ENCODE data around the gene TFF2.

Gene TFF2

DNA sequence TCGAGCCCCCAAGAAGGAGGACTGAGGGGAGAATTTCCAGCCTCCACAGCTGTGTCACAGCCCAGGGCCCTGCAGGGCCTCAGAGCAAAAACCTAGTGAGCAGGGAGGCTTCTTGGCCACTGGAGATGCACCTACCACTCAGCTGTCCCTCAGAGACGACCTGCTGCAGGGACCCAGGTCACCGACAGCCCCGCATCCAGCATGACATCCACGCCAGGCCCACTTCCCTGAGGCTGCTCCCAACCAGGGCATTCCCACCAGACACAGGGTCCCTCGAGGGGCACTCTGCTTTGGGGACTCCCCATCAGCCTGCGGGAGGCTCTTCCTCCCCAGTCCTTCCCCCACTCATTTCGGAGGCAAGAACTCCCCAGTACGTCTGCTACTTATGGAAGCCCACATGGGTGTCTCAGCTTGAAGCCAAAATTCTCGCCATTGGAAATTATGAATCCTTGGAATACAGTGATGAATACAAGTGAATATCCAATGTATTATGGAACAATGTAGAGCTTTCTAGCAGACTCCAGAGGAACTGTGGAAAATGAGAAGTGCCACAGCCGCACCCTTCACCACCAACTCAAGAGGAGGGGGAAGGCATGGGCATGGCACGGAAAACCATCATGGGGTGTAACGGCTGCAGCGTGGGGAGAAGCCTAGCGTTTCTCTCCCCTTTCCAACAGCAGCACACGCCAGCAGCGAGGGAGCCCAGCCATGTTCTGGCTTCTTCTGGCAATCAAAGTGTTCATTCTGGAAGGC is 42.5 kb downstream of the TFF2 start:
- H2AFZ ChIP-seq (ENCODE audit: low read length), result no peak overlapping the region
- H3F3A ChIP-seq (ENCODE audit: low read depth), result no peaks in the 10 kb centered on the region
- TF ChIP-seq, protein P1, sequence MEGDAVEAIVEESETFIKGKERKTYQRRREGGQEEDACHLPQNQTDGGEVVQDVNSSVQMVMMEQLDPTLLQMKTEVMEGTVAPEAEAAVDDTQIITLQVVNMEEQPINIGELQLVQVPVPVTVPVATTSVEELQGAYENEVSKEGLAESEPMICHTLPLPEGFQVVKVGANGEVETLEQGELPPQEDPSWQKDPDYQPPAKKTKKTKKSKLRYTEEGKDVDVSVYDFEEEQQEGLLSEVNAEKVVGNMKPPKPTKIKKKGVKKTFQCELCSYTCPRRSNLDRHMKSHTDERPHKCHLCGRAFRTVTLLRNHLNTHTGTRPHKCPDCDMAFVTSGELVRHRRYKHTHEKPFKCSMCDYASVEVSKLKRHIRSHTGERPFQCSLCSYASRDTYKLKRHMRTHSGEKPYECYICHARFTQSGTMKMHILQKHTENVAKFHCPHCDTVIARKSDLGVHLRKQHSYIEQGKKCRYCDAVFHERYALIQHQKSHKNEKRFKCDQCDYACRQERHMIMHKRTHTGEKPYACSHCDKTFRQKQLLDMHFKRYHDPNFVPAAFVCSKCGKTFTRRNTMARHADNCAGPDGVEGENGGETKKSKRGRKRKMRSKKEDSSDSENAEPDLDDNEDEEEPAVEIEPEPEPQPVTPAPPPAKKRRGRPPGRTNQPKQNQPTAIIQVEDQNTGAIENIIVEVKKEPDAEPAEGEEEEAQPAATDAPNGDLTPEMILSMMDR (conservative IDR thresholded peaks at IDR 0.05; ENCODE audit: low read length), result no peak
- no peak for TF ChIP-seq EZH2phosphoT487 (IDR thresholded peaks at IDR 0.05; ENCODE audit: borderline replicate concordance)
- H3K27me3 ChIP-seq (ENCODE audit: insufficient read depth, low read length, poor library complexity, severe bottlenecking), result no peaks in the 10 kb centered on the region
- no peaks in the 10 kb centered on the region for H3K9me2 ChIP-seq (replicated peaks; ENCODE audit: low read depth, low read length)
- no peaks in the 10 kb centered on the region for H3K36me3 ChIP-seq (ENCODE audit: insufficient read depth, low read length)
- H3K4me1 ChIP-seq (ENCODE audit: insufficient read depth, low read length, poor library complexity, severe bottlenecking), result peaks cover 76% of the 10 kb centered on the region
- no peak overlapping the region for H3K4me3 ChIP-seq (ENCODE audit: low read length, poor library complexity, severe bottlenecking)
- H4K20me1 ChIP-seq (ENCODE audit: insufficient read depth, low read length, poor library complexity, severe bottlenecking), result no peaks in the 10 kb centered on the region
- no peaks in the 10 kb centered on the region for H3K9me3 ChIP-seq (ENCODE audit: insufficient read depth, low read depth, low read length)
- H3K9ac ChIP-seq (ENCODE audit: low read depth, low read length, poor library complexity, severe bottlenecking), result peak overlapping the region; percentile 69
- peak overlapping the region; percentile 73 for H3K4me2 ChIP-seq (ENCODE audit: low read depth, low read length, poor library complexity, severe bottlenecking)
- H3K79me2 ChIP-seq (ENCODE audit: insufficient read depth, low read length), result peaks cover 11% of the 10 kb centered on the region; the same call in 1 of the 2 replicates

DNA sequence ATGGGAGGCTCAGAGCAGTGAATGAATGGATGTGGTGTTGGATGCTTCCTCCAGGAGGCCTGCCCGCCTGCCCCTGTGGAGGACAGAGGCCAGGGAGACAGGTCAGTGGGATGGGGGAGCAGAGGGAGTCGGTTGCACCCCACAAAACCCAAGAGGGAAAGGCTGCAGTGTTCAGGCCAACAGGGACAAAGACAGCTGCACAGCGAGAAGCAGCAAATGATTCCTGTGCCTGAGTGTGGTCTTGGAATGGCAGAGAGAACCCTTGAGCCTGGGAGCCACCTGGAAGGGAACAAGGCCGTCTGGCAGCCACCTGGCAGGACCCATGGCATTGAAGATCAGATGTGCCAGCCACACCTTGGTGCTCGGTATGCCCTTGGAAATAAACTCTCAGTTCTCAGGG is 43.7 kb downstream of the TFF2 start:
- TF ChIP-seq, protein P1 (conservative IDR thresholded peaks at IDR 0.05; ENCODE audit: low read length), result no peak
- Histone ChIP-seq H3K9ac (ENCODE audit: low read depth, low read length, poor library complexity, severe bottlenecking) (peak overlapping the region; percentile 69), H3K9me2 (replicated peaks; ENCODE audit: low read depth, low read length) (no peaks in the 10 kb centered on the region), H3K27me3 (ENCODE audit: insufficient read depth, low read length, poor library complexity, severe bottlenecking) (no peaks in the 10 kb centered on the region), H3K4me1 (ENCODE audit: insufficient read depth, low read length, poor library complexity, severe bottlenecking) (peaks cover 80% of the 10 kb centered on the region), H3K9me3 (ENCODE audit: insufficient read depth, low read depth, low read length) (no peaks in the 10 kb centered on the region), H3K79me2 (ENCODE audit: insufficient read depth, low read length) (peaks cover 11% of the 10 kb centered on the region; the same call in 1 of the 2 replicates), H3K36me3 (ENCODE audit: insufficient read depth, low read length) (no peaks in the 10 kb centered on the region), H2AFZ (ENCODE audit: low read length) (no peak overlapping the region), H3F3A (ENCODE audit: low read depth) (no peaks in the 10 kb centered on the region), H3K4me3 (ENCODE audit: low read length, poor library complexity, severe bottlenecking) (peak overlapping the region; percentile 45), H4K20me1 (ENCODE audit: insufficient read depth, low read length, poor library complexity, severe bottlenecking) (no peaks in the 10 kb centered on the region), H3K4me2 (ENCODE audit: low read depth, low read length, poor library complexity, severe bottlenecking) (peak overlapping the region; percentile 73)

DNA sequence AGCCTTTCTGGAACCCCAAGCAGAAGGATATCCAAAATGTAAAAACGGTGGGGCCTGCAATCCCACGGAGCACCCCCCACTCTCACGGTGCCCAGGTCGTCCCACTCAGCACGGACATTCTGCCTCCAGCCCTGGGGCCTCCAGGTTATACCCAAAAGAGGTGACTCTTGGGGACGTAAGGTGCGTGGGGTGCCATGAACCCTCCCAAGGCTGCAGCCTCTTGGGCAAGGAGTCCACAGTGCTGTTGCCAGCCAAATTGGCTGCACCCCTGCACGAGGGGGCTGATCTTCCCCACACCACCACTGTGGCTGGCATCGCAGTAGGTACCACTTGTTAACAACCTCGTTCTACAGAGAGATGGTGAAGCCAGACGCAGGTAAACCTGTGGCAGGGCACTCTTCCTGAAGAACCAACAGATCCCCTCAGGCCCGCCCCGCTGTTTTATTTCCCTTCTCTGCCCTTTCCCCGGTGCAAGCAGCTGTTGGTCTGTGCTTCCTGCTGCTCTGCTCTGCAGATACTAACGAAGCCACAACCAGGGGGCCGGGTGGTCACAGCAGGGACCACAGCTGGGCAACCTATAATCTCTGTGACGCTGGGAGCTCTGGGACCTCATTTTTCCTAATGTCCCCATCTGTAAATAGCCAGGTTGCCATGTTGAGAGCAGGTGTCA is 44.3 kb downstream of the TFF2 start:
- Histone ChIP-seq H2AFZ (ENCODE audit: low read length) (no peak overlapping the region), H3K4me1 (ENCODE audit: insufficient read depth, low read length, poor library complexity, severe bottlenecking) (peaks cover 86% of the 10 kb centered on the region), H3K9me3 (ENCODE audit: insufficient read depth, low read depth, low read length) (no peaks in the 10 kb centered on the region), H3K79me2 (ENCODE audit: insufficient read depth, low read length) (peaks cover 11% of the 10 kb centered on the region; the same call in 1 of the 2 replicates), H3K4me2 (ENCODE audit: low read depth, low read length, poor library complexity, severe bottlenecking) (peak overlapping the region; percentile 73), H4K20me1 (ENCODE audit: insufficient read depth, low read length, poor library complexity, severe bottlenecking) (no peaks in the 10 kb centered on the region), H3K9me2 (replicated peaks; ENCODE audit: low read depth, low read length) (no peaks in the 10 kb centered on the region), H3F3A (ENCODE audit: low read depth) (no peaks in the 10 kb centered on the region), H3K9ac (ENCODE audit: low read depth, low read length, poor library complexity, severe bottlenecking) (peak overlapping the region; percentile 72), H3K27me3 (ENCODE audit: insufficient read depth, low read length, poor library complexity, severe bottlenecking) (no peaks in the 10 kb centered on the region), H3K4me3 (ENCODE audit: low read length, poor library complexity, severe bottlenecking) (peak overlapping the region; percentile 45), H3K36me3 (ENCODE audit: insufficient read depth, low read length) (no peaks in the 10 kb centered on the region)
- TF ChIP-seq, protein P1 (conservative IDR thresholded peaks at IDR 0.05; ENCODE audit: low read length), result no peak
- TF ChIP-seq EZH2phosphoT487 (IDR thresholded peaks at IDR 0.05; ENCODE audit: borderline replicate concordance), result no peak

Data from Loucy (cell line).